Tibial nerve (tissue), 4 donors: ENCODE measurements around the gene PTPRK.

Experiments used
- CTCF ChIP-seq, 5 experiments: fragments of 200-600 bp in 3 of 5; fragments of 450-650 bp in 2 of 5; sonication (generic) in 3 of 5; IDR thresholded peaks; one replicate each; pipeline ENCODE4 v1.5.1; 2016 to 2019; ENCODE audit warnings: antibody characterized with exemption in 5 of 5, mild to moderate bottlenecking in 3 of 5, moderate library complexity in 2 of 5
- EP300 ChIP-seq, 2 donors: sonication (generic); formaldehyde crosslinking; IDR thresholded peaks; one replicate each; pipeline ENCODE4 v1.6.1; 2017; ENCODE audit warnings: antibody characterized with exemption in 2 of 2, mild to moderate bottlenecking in 1 of 2
- POLR2A ChIP-seq, 2 donors: fragments of 450-650 bp; IDR thresholded peaks; one replicate each; pipeline ENCODE4 v1.6.1; 2017; ENCODE audit warnings: antibody characterized with exemption in 2 of 2, mild to moderate bottlenecking in 2 of 2, moderate library complexity in 2 of 2

GRCh38 chr6:127939442-127940066 lies 580.8 kb downstream of the PTPRK start:
- TF ChIP-seq CTCF (IDR thresholded peaks at IDR 0.05) = no peak
- no peak for TF ChIP-seq POLR2A (IDR thresholded peaks at IDR 0.05)
- TF ChIP-seq EP300 (IDR thresholded peaks at IDR 0.05) = no peak
